ENCODE data around the gene SLC22A15.

SLC22A15 gene

DNA sequence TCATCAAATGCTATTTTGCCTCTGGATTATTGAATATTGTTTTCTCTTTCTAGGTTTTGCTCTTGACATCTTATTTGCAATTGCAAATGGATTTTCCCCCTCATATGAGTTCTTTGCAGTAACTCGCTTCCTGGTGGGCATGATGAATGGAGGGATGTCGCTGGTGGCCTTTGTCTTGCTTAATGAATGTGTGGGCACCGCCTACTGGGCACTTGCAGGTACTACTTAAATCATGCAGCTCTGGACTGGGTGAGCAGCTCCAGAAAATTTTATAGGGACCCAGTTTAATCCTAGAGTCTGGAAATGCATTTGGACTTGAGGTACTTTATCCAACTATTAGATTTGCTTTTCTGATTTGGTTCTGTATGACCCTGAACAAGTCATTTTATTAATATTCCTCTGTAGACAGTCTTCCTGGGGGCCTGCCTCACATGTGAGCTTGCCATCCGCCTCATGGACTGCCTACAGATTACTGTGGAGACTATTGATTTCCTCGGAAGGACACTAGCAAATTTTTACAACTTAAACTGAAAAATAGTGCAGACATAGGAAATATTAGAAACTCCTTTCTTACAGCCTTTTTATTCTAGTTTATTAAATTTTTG, 44.5 kb downstream of the SLC22A15 start:
- TF ChIP-seq, protein P1, sequence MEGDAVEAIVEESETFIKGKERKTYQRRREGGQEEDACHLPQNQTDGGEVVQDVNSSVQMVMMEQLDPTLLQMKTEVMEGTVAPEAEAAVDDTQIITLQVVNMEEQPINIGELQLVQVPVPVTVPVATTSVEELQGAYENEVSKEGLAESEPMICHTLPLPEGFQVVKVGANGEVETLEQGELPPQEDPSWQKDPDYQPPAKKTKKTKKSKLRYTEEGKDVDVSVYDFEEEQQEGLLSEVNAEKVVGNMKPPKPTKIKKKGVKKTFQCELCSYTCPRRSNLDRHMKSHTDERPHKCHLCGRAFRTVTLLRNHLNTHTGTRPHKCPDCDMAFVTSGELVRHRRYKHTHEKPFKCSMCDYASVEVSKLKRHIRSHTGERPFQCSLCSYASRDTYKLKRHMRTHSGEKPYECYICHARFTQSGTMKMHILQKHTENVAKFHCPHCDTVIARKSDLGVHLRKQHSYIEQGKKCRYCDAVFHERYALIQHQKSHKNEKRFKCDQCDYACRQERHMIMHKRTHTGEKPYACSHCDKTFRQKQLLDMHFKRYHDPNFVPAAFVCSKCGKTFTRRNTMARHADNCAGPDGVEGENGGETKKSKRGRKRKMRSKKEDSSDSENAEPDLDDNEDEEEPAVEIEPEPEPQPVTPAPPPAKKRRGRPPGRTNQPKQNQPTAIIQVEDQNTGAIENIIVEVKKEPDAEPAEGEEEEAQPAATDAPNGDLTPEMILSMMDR (IDR thresholded peaks at IDR 0.05), result peak; percentile 88

DNA sequence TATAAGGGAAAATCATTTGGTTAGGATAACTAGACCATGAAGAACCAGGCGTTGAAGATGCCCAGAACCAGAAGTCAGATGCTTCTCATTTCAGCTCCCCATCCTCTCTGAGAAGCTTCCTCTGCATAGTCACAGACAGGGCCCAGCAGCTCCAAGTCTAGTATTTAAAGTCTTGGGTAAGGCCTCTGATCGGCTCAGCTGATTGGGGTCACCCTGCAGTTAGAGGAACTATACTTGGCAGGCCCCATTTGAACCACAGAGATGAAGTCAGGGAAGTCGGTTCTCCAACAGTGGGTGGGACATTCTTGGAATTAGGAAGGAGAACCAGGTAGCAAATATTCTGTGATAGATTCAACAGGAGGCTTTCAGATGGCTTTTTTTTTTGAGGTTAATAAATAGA, 48.3 kb downstream of the SLC22A15 start:
- TF ChIP-seq, protein P1 (IDR thresholded peaks at IDR 0.05), result no peak

DNA sequence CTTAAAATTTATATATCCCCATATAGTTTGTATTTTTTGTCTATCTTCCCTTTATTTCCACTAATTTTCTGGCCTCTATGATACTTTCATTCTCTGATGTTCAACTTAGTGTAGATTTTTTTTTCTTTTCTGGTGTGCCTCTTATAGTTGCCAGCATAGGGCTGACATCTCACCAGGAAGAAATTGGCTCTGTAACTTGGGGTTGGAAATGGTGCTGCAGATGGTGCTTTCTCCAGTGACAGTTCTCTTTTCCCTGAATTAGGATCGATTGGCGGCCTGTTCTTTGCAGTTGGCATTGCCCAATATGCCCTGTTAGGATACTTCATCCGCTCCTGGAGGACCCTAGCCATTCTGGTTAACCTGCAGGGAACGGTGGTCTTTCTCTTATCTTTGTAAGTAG, 50.3 kb downstream of the SLC22A15 start:
- TF ChIP-seq, protein P1 (IDR thresholded peaks at IDR 0.05), result no peak

DNA sequence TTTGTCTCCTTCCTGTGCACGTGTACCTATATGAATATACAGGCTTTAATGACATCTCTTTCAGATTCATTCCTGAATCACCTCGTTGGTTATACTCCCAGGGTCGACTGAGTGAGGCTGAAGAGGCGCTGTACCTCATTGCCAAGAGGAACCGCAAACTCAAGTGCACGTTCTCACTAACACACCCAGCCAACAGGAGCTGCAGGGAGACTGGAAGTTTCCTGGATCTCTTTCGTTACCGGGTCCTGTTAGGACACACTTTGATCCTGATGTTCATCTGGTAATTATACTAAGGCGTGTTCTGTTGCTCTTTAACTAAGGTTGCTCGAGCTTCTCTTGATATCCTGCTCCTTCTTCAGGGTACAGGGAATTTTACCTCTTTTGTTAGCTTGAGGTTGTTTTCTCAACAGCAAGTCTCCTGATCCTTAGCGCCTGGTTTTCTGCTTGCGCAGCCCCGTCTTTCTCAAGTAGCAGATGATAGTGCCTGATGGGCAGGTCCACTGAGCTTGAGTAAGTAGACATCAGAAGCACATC, 55.1 kb downstream of the SLC22A15 start:
- TF ChIP-seq, protein P1 (IDR thresholded peaks at IDR 0.05), result no peak

DNA sequence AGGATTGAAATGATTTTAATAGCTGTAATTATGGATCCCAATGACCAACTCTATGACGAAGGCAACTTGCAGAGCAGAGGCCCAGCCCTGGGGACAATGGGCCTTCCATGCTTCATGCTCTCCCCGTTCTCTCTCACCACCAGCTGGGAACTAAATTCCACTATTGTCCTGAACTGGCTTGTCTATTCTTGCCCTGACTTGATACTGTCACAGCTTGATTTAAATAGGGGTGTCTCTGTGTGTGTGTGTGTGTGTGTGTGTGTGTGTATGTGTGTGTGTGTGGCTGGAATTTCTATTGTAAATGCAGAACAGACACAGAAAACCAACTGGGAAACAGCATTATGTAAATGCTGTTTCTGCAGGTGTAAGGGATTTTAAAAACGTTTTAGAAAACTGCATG, 57.0 kb downstream of the SLC22A15 start:
- TF ChIP-seq, protein P1 (IDR thresholded peaks at IDR 0.05), result no peak

DNA sequence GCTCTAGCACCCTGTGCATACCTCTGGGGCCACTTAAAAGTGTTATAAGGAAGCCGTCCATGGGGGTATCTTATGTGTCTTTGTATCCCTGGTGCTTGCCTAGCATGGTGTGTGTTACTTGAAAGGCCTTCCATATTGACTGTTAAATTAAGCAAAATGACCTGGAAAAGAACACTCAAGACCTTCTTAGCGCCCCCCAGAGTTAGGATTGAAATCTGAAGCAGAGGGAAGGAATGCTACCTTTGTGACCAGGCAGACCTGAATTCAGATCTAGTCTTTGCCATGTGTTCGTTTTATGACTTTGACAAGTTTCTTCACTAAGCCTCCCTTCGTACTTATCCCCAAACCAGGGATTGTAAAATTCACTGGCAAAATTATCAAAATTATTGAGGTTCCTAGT, 59.9 kb downstream of the SLC22A15 start:
- TF ChIP-seq, protein P1 (IDR thresholded peaks at IDR 0.05), result no peak

DNA sequence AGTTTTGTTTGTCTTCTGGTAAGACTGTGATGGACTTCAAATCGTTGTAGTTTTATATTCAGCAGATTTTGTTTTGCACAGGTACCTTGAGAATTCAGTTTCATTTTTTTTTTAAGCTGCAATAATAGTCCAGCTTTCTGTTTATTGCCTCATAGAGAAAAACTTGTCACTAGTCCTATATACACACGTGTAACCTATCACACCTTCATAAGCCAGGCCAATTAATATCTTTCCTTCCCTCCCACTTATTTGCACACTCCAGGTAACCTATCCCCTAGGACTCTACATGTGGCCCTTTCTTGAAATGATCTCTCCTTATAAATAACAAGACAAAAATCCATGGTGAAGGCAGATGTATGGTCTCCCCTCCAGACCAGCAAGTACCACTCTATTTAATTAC, 62.4 kb downstream of the SLC22A15 start:
- TF ChIP-seq, protein P1 (IDR thresholded peaks at IDR 0.05), result no peak

DNA sequence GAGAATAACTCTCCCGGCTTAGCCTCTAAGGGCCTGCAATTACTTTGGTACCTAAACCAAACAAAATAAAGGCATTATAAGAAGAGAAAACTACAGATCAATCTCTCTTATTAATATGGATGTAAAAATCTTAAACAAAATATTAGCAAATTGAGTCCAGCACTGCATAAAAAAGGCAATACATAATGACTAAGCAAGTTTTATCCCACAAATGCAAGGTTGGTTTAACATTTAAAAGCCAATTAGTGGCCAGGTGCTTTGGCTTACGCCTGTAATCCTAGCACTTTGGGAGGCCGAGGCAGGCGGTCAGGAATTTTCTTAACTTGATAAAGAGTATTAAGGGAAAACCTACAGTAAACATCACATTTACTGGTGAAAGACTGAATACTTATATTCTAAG, 67.8 kb downstream of the SLC22A15 start:
- TF ChIP-seq, protein P1 (IDR thresholded peaks at IDR 0.05), result no peak
